Measurements from ENCODE around the gene LRRC40. TPM values are rescaled to one million over a fixed set of nuclear protein-coding genes. Genes with fewer than 3 reads are reported as not detected.

The LRRC40 gene
- 10 to 100 TPM; 16.5 to 19.2 (median 16.9) TPM for total RNA-seq

GRCh38 chr1:70205434-70206118 lies at the start of gene LRRC40:
Gene LRRC40, minus strand, starts transcription at chr1:70205579. Its CDS starts 39 bp downstream, at chr1:70205540.
- DNase-seq (peak; percentile 93), ATAC-seq (peak; percentile 92 to 96)
- peaks cover 67% of the 10 kb centered on the region for H3K4me1 Mint-ChIP-seq (ENCODE audit: low read depth)
- no peaks in the 10 kb centered on the region for H3K9me3 Mint-ChIP-seq
- peak within 1 kb of the TSS; percentile 100 for H3K4me3 Mint-ChIP-seq
- H3K36me3 Mint-ChIP-seq (ENCODE audit: insufficient read depth) = peaks cover 10% of the 10 kb centered on the region
- H3K27me3 Mint-ChIP-seq (ENCODE audit: low read depth) = no peaks in the 10 kb centered on the region

- ATAC-seq (no peak), DNase-seq (no peak)
- H3K9me3 Mint-ChIP-seq = no peaks in the 10 kb centered on the region
- no peaks in the 10 kb centered on the region for H3K27me3 Mint-ChIP-seq (ENCODE audit: low read depth)
- H3K4me1 Mint-ChIP-seq (ENCODE audit: low read depth) = peaks cover 6% of the 10 kb centered on the region
- peaks cover 57% of the 10 kb centered on the region for H3K36me3 Mint-ChIP-seq (ENCODE audit: insufficient read depth)
- H3K4me3 Mint-ChIP-seq = no peak overlapping the region
These were observed 43.4 kb upstream of the LRRC40 start for GRCh38 chr1:70248729-70249128.

DNA sequence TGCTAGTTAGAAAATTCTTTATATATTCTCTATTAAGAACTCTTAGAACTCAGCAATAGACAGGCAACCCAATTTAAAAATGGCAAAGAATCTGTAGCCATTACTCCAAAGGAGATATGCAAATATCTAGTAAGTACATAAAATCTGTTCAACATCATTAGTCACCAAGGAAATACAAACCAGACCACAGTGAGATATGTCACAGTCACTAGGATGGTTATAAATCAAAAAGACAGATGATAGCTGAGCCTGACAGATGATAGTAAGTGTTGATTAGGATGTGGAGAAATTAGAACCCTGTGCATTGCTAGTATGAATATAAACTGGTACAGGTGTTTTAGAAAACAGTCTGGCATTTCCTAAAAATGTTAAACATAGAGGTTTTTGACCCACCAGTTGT lies 42.4 kb upstream of the LRRC40 start:
- DNase-seq (no peak), ATAC-seq (peak; percentile 78 to 80)
- H3K27me3 Mint-ChIP-seq (ENCODE audit: low read depth) = no peaks in the 10 kb centered on the region
- H3K9me3 Mint-ChIP-seq = no peaks in the 10 kb centered on the region
- no peak overlapping the region for H3K4me3 Mint-ChIP-seq
- peaks cover 6% of the 10 kb centered on the region for H3K4me1 Mint-ChIP-seq (ENCODE audit: low read depth)
- H3K36me3 Mint-ChIP-seq (ENCODE audit: insufficient read depth) = peaks cover 62% of the 10 kb centered on the region

DNA sequence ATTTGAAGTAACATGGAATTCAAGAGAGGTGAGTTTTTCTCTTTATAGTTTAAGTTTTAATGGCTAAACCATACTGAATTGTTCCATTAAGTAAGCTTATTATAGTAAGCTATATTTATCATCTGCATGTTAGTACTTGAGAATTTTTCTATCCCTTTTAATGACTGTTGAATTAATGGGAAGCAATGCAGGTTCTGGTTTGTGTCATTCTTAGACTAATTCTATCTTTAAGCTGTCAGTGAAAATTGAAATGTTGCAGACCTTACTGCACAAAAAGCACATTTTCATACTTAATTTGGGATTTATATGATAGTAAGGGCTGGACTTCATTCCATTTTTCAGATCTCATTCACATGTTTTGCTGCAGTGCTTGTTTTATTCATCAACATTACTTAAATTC lies 41.7 kb upstream of the LRRC40 start:
- no peaks in the 10 kb centered on the region for H3K27me3 Mint-ChIP-seq (ENCODE audit: low read depth)
- peaks cover 60% of the 10 kb centered on the region for H3K36me3 Mint-ChIP-seq (ENCODE audit: insufficient read depth)
- ATAC-seq (no peak), DNase-seq (no peak)
- H3K4me1 Mint-ChIP-seq (ENCODE audit: low read depth) = peaks cover 6% of the 10 kb centered on the region
- no peaks in the 10 kb centered on the region for H3K9me3 Mint-ChIP-seq
- H3K4me3 Mint-ChIP-seq = no peak overlapping the region

GRCh38 chr1:70239940-70240339 lies 34.6 kb upstream of the LRRC40 start:
- Mint-ChIP-seq H3K4me1 (ENCODE audit: low read depth) (peaks cover 8% of the 10 kb centered on the region), H3K4me3 (no peak overlapping the region), H3K36me3 (ENCODE audit: insufficient read depth) (peaks cover 41% of the 10 kb centered on the region), H3K27me3 (ENCODE audit: low read depth) (no peaks in the 10 kb centered on the region), H3K9me3 (no peaks in the 10 kb centered on the region)
- no peak for DNase-seq
- no peak for ATAC-seq

DNA sequence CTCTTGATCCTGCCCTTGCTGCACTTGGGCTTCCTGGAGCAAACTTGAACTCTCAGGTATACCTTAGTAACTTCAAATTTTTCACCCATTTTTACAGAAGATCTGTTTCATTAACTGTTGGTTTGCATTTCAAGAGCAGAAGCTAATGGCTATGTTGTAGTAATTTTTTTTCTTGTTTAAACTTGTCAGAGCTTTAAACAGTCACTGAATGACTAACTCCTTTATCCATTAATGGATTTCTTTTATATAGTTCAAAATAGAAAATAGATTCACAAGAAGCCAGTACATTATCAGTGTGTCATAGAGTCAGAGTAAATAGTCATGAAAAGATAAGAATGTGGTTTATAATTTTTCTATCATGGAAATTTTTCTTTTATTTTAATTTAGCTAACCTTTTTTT lies 29.4 kb upstream of the LRRC40 start:
- Mint-ChIP-seq H3K4me3 (no peak overlapping the region), H3K27me3 (ENCODE audit: low read depth) (no peaks in the 10 kb centered on the region), H3K36me3 (ENCODE audit: insufficient read depth) (peaks cover 41% of the 10 kb centered on the region), H3K9me3 (no peaks in the 10 kb centered on the region), H3K4me1 (ENCODE audit: low read depth) (peaks cover 8% of the 10 kb centered on the region)
- DNase-seq = no peak
- ATAC-seq = no peak

DNA sequence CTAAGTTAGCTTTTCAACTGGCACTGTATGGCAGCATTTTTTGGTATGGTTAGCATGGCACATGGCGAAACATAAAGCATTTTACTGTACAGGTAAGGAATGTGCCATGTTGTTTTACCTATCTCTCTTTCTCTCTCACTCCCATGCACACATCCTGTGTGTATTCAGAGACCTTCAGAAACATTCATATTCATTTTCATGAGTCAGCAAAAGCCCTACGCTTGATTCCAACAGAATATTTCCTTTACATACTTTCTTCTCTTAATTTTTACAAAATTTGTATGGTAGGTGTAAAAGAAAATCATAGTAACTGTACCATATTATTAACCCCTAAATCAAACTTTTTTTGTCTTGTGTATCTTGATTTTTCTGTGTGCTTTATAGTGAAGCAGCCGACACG lies 26.1 kb upstream of the LRRC40 start:
- no peak for DNase-seq

DNA sequence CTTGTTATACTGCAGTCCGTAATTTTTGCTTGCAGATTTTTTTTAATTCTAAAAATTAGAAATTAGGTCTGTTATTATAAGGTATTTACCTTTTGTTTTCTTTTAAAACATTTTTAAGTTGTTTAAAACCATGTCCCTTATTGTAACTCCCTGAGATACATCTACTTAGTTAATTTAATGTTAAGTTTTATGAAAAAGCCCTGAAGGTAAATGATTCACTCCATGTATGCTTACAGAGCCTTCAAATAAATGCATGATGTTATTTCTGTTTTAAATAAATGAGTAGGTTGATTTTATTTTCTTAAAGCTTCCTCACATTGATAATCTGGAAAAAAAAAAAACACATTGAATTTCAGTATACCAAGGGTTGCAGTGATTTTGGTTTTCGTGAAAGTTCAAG lies 23.3 kb upstream of the LRRC40 start:
- H3K36me3 Mint-ChIP-seq (ENCODE audit: insufficient read depth) = peaks cover 28% of the 10 kb centered on the region
- peaks cover 41% of the 10 kb centered on the region for H3K4me1 Mint-ChIP-seq (ENCODE audit: low read depth)
- no peak overlapping the region for H3K4me3 Mint-ChIP-seq
- H3K27me3 Mint-ChIP-seq (ENCODE audit: low read depth) = no peaks in the 10 kb centered on the region
- H3K9me3 Mint-ChIP-seq = no peaks in the 10 kb centered on the region
- no peak for ATAC-seq
- DNase-seq = no peak

More for the DNA sequence above, 26.1 kb upstream of the LRRC40 start:
- no peak overlapping the region for H3K4me3 Mint-ChIP-seq
- ATAC-seq = no peak
- peaks cover 31% of the 10 kb centered on the region for H3K36me3 Mint-ChIP-seq (ENCODE audit: insufficient read depth)
- no peaks in the 10 kb centered on the region for H3K9me3 Mint-ChIP-seq
- H3K4me1 Mint-ChIP-seq (ENCODE audit: low read depth) = peaks cover 20% of the 10 kb centered on the region
- no peaks in the 10 kb centered on the region for H3K27me3 Mint-ChIP-seq (ENCODE audit: low read depth)

- DNase-seq = no peak
- peak in 1 of 2 donors; percentile 28 for ATAC-seq
- no peaks in the 10 kb centered on the region for H3K27me3 Mint-ChIP-seq (ENCODE audit: low read depth)
- peaks cover 52% of the 10 kb centered on the region for H3K4me1 Mint-ChIP-seq (ENCODE audit: low read depth)
- no peaks in the 10 kb centered on the region for H3K9me3 Mint-ChIP-seq
- H3K36me3 Mint-ChIP-seq (ENCODE audit: insufficient read depth) = peaks cover 30% of the 10 kb centered on the region
- no peak overlapping the region for H3K4me3 Mint-ChIP-seq
These were observed 22.1 kb upstream of the LRRC40 start for GRCh38 chr1:70227439-70227838.

GRCh38 chr1:70224954-70225353 lies 19.6 kb upstream of the LRRC40 start:
- H3K4me3 Mint-ChIP-seq = peak overlapping the region; percentile 24
- no peaks in the 10 kb centered on the region for H3K9me3 Mint-ChIP-seq
- DNase-seq = no peak
- peaks cover 22% of the 10 kb centered on the region for H3K36me3 Mint-ChIP-seq (ENCODE audit: insufficient read depth)
- ATAC-seq = no peak
- H3K4me1 Mint-ChIP-seq (ENCODE audit: low read depth) = peaks cover 58% of the 10 kb centered on the region
- H3K27me3 Mint-ChIP-seq (ENCODE audit: low read depth) = no peaks in the 10 kb centered on the region

GRCh38 chr1:70222716-70223235 lies 17.4 kb upstream of the LRRC40 start:
- DNase-seq (no peak), ATAC-seq (no peak)
- peaks cover 57% of the 10 kb centered on the region for H3K4me1 Mint-ChIP-seq (ENCODE audit: low read depth)
- H3K27me3 Mint-ChIP-seq (ENCODE audit: low read depth) = no peaks in the 10 kb centered on the region
- peak overlapping the region; percentile 96 for H3K4me3 Mint-ChIP-seq
- no peaks in the 10 kb centered on the region for H3K9me3 Mint-ChIP-seq
- H3K36me3 Mint-ChIP-seq (ENCODE audit: insufficient read depth) = peaks cover 20% of the 10 kb centered on the region

- H3K36me3 Mint-ChIP-seq (ENCODE audit: insufficient read depth) = peaks cover 24% of the 10 kb centered on the region
- H3K4me1 Mint-ChIP-seq (ENCODE audit: low read depth) = peaks cover 48% of the 10 kb centered on the region
- peak within 1 kb of the TSS; percentile 96 for H3K4me3 Mint-ChIP-seq
These were observed 16.1 kb upstream of the LRRC40 start, which contains the start of gene SRSF11 for GRCh38 chr1:70221238-70222121. Gene SRSF11, plus strand, starts transcription at chr1:70221380. Its CDS starts 257 bp downstream, at chr1:70221637.

GRCh38 chr1:70220517-70221237 lies 15.3 kb upstream of the LRRC40 start:
- Mint-ChIP-seq H3K4me3 (peak overlapping the region; percentile 96), H3K9me3 (no peaks in the 10 kb centered on the region), H3K36me3 (ENCODE audit: insufficient read depth) (peaks cover 24% of the 10 kb centered on the region), H3K27me3 (ENCODE audit: low read depth) (no peaks in the 10 kb centered on the region), H3K4me1 (ENCODE audit: low read depth) (peaks cover 44% of the 10 kb centered on the region)
- ATAC-seq = no peak
- no peak for DNase-seq

More at GRCh38 chr1:70221238-70222121, 16.1 kb upstream of the LRRC40 start, which contains the start of gene SRSF11:
- Mint-ChIP-seq H3K27me3 (ENCODE audit: low read depth) (no peaks in the 10 kb centered on the region), H3K9me3 (no peaks in the 10 kb centered on the region)
- ATAC-seq (peak; percentile 93 to 96), DNase-seq (peak; percentile 97)

- Mint-ChIP-seq H3K4me1 (ENCODE audit: low read depth) (peaks cover 40% of the 10 kb centered on the region), H3K27me3 (ENCODE audit: low read depth) (no peaks in the 10 kb centered on the region), H3K36me3 (ENCODE audit: insufficient read depth) (peaks cover 29% of the 10 kb centered on the region), H3K4me3 (peak overlapping the region; percentile 54), H3K9me3 (no peaks in the 10 kb centered on the region)
- no peak for DNase-seq
- ATAC-seq = no peak
These were observed 14.6 kb upstream of the LRRC40 start for GRCh38 chr1:70220015-70220414.

Measured in activated T-cell treated with anti-CD3 and anti-CD28 coated beads, Interleukin-2, amount 50 U/mL, for 4 hours (primary cell).